ENCODE results near the gene TMEM208. TPM values are rescaled to one million over a fixed set of nuclear protein-coding genes. Genes with fewer than 3 reads are reported as not detected.

The TMEM208 gene
- total and polyA plus RNA-seq, 4 donors: 22.3 to 140 (median 70.2) TPM

DNA sequence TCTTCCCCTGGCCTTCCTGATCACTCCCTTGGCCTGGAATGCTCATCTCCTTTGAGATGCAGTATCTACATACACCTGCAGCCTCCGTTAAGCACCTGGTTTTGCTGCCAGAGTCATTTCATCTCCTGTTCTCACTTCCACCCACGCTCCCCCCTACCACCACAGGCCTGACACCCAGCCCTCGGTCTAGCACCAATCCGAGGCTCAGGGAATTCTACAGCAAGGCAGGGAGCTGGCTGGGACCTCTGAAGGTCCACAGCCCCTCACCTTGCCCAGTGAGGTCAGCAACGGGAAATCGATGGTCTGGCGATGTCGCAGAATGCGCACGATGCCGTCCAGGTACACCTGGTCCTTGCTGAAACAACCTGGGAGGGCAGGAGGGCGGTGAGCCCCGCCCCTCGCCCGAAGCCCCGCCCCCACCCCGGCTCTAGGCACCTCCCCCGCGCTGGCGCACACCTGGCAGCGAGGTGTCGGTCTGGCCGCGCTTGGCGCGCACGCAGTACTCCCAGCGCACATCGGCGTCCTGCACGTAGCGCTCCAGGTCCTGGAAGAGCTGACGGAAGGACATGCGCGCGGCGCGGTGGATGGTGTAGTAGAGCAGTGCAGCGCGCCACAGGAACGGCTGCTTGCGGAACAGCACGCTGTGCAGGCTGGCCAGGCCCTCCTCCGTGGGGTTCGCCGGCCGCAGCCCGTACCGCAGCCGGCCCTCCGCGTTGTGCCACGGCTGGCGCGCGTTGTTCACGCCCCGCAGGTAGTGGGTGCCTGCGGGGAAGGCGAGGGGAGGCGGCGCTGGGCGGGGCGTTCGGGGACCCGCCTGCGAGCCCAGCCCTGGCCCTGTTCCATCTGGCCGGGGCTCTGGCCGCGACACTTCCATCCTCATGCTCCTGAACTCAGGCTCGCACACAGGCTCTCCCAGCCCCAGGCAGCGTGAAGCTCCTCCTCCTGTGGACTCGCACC is 48.9 kb upstream of the TMEM208 start:
- 5% methylated on average over 73 of the region's 73 CpGs for WGBS

DNA sequence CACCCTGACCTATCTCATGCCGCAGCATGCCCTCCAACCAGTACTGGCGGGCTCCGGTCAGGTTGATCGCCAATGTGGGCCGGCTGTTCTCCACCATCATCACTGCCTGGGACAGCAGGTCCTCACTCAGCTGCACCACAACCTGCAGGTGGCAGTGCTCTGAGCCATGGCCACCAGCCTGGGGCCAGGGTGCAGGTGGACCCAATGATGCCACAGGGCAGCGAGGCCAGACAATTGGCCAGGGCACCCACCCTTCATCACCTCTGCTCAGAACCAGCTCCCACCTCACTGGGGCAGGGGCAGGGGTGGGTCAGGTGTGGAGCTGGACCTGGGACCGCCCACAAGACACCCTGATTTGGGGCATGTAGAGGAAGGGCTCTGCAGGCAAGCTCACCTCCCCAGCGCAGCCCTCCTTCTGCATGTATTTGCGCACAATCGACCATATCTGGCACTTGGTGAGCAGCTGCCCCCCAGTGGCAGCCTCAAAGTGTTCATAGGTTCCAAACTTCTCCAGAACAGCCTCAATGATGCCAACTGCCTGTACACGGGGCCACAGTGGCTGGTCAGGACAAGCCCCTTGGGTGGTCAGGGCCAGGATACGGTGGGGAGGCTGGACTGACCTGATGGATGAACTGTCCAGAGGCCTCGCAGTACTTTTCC is 47.4 kb upstream of the TMEM208 start:
- no peak overlapping the region for H3K4me3 ChIP-seq (ENCODE audit: low read depth in 1 of 3, low read length in 3 of 3)
- H3K9ac ChIP-seq (ENCODE audit: low read depth in 1 of 2, low read length in 2 of 2): no peak overlapping the region
- no peaks in the 10 kb centered on the region for H3K27me3 ChIP-seq (ENCODE audit: control insufficient read depth in 4 of 4, insufficient read depth in 4 of 4, low read length in 3 of 4)
- H3K9me3 ChIP-seq (ENCODE audit: control insufficient read depth in 4 of 4, low read length in 3 of 4): no peaks in the 10 kb centered on the region
- H3K27ac ChIP-seq (ENCODE audit: low read depth in 1 of 2, low read length in 2 of 2): no peak overlapping the region
- no peak for DNase-seq (ENCODE audit: low spot score)
- H3K36me3 ChIP-seq (ENCODE audit: control insufficient read depth in 4 of 4, insufficient read depth in 3 of 4, low read depth in 1 of 4, low read length in 3 of 4): no peaks in the 10 kb centered on the region
- peaks cover 8 to 32% (median 13%) of the 10 kb centered on the region in 4 donors for H3K4me1 ChIP-seq (ENCODE audit: control insufficient read depth in 4 of 4, insufficient read depth in 4 of 4, low read length in 3 of 4)
- no peak for TF ChIP-seq GABPA (IDR thresholded peaks at IDR 0.05 in 1 of 2, conservative IDR thresholded peaks at IDR 0.05 in 1 of 2)
- TF ChIP-seq HNF4A (conservative IDR thresholded peaks at IDR 0.05): no peak
- TF ChIP-seq, protein P1, sequence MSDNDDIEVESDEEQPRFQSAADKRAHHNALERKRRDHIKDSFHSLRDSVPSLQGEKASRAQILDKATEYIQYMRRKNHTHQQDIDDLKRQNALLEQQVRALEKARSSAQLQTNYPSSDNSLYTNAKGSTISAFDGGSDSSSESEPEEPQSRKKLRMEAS (IDR thresholded peaks at IDR 0.05): no peak
- no peak for TF ChIP-seq RXRA (IDR thresholded peaks at IDR 0.05)
- TF ChIP-seq HNF4G (IDR thresholded peaks at IDR 0.05): no peak
- 93% methylated on average over 13 of the region's 13 CpGs for WGBS

More for the DNA sequence above, 48.9 kb upstream of the TMEM208 start:
- TF ChIP-seq JUND (IDR thresholded peaks at IDR 0.05) (no peak), TAF1 (conservative IDR thresholded peaks at IDR 0.05) (no peak), FOXA2 (IDR thresholded peaks at IDR 0.05) (no peak), HNF4A (conservative IDR thresholded peaks at IDR 0.05) (no peak), EGR1 (IDR thresholded peaks at IDR 0.05; ENCODE audit: low read depth in 2 of 2) (no peak), FOXA1 (IDR thresholded peaks at IDR 0.05) (no peak), GABPA (IDR thresholded peaks at IDR 0.05 in 1 of 2, conservative IDR thresholded peaks at IDR 0.05 in 1 of 2) (no peak), YY1 (IDR thresholded peaks at IDR 0.05) (no peak), NR2F2 (IDR thresholded peaks at IDR 0.05) (no peak), RAD21 (IDR thresholded peaks at IDR 0.05) (no peak), SP1 (IDR thresholded peaks at IDR 0.05) (no peak)
- TF ChIP-seq, protein P1 (IDR thresholded peaks at IDR 0.05): no peak
- TF ChIP-seq, protein P2, sequence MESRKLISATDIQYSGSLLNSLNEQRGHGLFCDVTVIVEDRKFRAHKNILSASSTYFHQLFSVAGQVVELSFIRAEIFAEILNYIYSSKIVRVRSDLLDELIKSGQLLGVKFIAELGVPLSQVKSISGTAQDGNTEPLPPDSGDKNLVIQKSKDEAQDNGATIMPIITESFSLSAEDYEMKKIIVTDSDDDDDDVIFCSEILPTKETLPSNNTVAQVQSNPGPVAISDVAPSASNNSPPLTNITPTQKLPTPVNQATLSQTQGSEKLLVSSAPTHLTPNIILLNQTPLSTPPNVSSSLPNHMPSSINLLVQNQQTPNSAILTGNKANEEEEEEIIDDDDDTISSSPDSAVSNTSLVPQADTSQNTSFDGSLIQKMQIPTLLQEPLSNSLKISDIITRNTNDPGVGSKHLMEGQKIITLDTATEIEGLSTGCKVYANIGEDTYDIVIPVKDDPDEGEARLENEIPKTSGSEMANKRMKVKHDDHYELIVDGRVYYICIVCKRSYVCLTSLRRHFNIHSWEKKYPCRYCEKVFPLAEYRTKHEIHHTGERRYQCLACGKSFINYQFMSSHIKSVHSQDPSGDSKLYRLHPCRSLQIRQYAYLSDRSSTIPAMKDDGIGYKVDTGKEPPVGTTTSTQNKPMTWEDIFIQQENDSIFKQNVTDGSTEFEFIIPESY (IDR thresholded peaks at IDR 0.05): no peak
- TF ChIP-seq, protein P3, sequence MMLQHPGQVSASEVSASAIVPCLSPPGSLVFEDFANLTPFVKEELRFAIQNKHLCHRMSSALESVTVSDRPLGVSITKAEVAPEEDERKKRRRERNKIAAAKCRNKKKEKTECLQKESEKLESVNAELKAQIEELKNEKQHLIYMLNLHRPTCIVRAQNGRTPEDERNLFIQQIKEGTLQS (IDR thresholded peaks at IDR 0.05): no peak
- Histone ChIP-seq H3K9me3 (ENCODE audit: control insufficient read depth in 4 of 4, low read length in 3 of 4) (no peaks in the 10 kb centered on the region), H3K4me3 (ENCODE audit: low read depth in 1 of 3, low read length in 3 of 3) (peak overlapping the region in 2 of 3 donors; percentile 37 to 39), H3K27ac (ENCODE audit: low read depth in 1 of 2, low read length in 2 of 2) (peak overlapping the region in 1 of 2 donors; percentile 29), H3K36me3 (ENCODE audit: control insufficient read depth in 4 of 4, insufficient read depth in 3 of 4, low read depth in 1 of 4, low read length in 3 of 4) (no peaks in the 10 kb centered on the region), H3K27me3 (ENCODE audit: control insufficient read depth in 4 of 4, insufficient read depth in 4 of 4, low read length in 3 of 4) (no peaks in the 10 kb centered on the region), H3K9ac (ENCODE audit: low read depth in 1 of 2, low read length in 2 of 2) (no peak overlapping the region), H3K4me1 (ENCODE audit: control insufficient read depth in 4 of 4, insufficient read depth in 4 of 4, low read length in 3 of 4) (peaks cover 12 to 34% (median 20%) of the 10 kb centered on the region in 4 donors)
- DNase-seq (ENCODE audit: low spot score): peak; percentile 54
